ENCODE data around the gene IQCC. TPM values are rescaled to one million over a fixed set of nuclear protein-coding genes. Genes with fewer than 3 reads are reported as not detected.

The IQCC gene
- polyA plus RNA-seq, 1 donor from 2014 or later: 7.5 TPM

GRCh38 chr1:32257227-32257508, 51.7 kb downstream of the IQCC start:
- no peak overlapping the region for H3K27ac ChIP-seq (ENCODE audit: low read length)
- no peak overlapping the region for H2AFZ ChIP-seq (ENCODE audit: low read depth, low read length)
- no peaks in the 10 kb centered on the region for H3K36me3 ChIP-seq (ENCODE audit: insufficient read depth, low read length)
- H3K4me2 ChIP-seq (ENCODE audit: low read length): no peak overlapping the region
- H3K79me2 ChIP-seq (replicated peaks; ENCODE audit: insufficient read depth, low read length): no peaks in the 10 kb centered on the region
- H3K9me2 ChIP-seq (ENCODE audit: insufficient read depth, low read length): no peaks in the 10 kb centered on the region
- no peaks in the 10 kb centered on the region for H3K27me3 ChIP-seq (ENCODE audit: insufficient read depth, low read depth, low read length)
- H3F3A ChIP-seq (ENCODE audit: insufficient read depth, low read length, poor library complexity, severe bottlenecking): no peaks in the 10 kb centered on the region
- TF ChIP-seq, protein P1, sequence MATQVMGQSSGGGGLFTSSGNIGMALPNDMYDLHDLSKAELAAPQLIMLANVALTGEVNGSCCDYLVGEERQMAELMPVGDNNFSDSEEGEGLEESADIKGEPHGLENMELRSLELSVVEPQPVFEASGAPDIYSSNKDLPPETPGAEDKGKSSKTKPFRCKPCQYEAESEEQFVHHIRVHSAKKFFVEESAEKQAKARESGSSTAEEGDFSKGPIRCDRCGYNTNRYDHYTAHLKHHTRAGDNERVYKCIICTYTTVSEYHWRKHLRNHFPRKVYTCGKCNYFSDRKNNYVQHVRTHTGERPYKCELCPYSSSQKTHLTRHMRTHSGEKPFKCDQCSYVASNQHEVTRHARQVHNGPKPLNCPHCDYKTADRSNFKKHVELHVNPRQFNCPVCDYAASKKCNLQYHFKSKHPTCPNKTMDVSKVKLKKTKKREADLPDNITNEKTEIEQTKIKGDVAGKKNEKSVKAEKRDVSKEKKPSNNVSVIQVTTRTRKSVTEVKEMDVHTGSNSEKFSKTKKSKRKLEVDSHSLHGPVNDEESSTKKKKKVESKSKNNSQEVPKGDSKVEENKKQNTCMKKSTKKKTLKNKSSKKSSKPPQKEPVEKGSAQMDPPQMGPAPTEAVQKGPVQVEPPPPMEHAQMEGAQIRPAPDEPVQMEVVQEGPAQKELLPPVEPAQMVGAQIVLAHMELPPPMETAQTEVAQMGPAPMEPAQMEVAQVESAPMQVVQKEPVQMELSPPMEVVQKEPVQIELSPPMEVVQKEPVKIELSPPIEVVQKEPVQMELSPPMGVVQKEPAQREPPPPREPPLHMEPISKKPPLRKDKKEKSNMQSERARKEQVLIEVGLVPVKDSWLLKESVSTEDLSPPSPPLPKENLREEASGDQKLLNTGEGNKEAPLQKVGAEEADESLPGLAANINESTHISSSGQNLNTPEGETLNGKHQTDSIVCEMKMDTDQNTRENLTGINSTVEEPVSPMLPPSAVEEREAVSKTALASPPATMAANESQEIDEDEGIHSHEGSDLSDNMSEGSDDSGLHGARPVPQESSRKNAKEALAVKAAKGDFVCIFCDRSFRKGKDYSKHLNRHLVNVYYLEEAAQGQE (IDR thresholded peaks at IDR 0.05; ENCODE audit: borderline replicate concordance): no peak
- TF ChIP-seq EP300 (conservative IDR thresholded peaks at IDR 0.05; ENCODE audit: poor library complexity, severe bottlenecking) (no peak), MXI1 (conservative IDR thresholded peaks at IDR 0.05; ENCODE audit: poor library complexity, severe bottlenecking) (no peak), CTCF (IDR thresholded peaks at IDR 0.05; ENCODE audit: poor library complexity, severe bottlenecking) (no peak), SMC3 (conservative IDR thresholded peaks at IDR 0.05; ENCODE audit: poor library complexity) (no peak), POLR2AphosphoS5 (IDR thresholded peaks at IDR 0.05) (no peak), RAD21 (conservative IDR thresholded peaks at IDR 0.05) (no peak), TAF1 (IDR thresholded peaks at IDR 0.05; ENCODE audit: low read depth) (no peak), EZH2 (IDR thresholded peaks at IDR 0.05; ENCODE audit: borderline replicate concordance, insufficient read depth, low read length, poor library complexity, severe bottlenecking) (no peak)
- H3K9ac ChIP-seq (ENCODE audit: low read length): no peak overlapping the region
- H3K4me3 ChIP-seq (ENCODE audit: low read length): no peak overlapping the region
- no peaks in the 10 kb centered on the region for H3K9me3 ChIP-seq (ENCODE audit: low read length)
- H4K20me1 ChIP-seq (ENCODE audit: insufficient read depth): no peaks in the 10 kb centered on the region

Other genes with a start within 250 kb of the IQCC start
- gene KHDRBS1, start 191.8 kb upstream of the IQCC start, polyA plus RNA-seq: 210 and 214 TPM in 2 replicates
- gene TMEM39B, start 132.7 kb upstream of the IQCC start, polyA plus RNA-seq: 18.1 and 21.1 TPM in 2 replicates
- 15.7 and 17.3 TPM in 2 replicates for gene KPNA6, start 97.6 kb upstream of the IQCC start, polyA plus RNA-seq
- 34.5 and 39.0 TPM in 2 replicates for gene TXLNA, start 26.0 kb upstream of the IQCC start, polyA plus RNA-seq
- 176 and 186 TPM in 2 replicates for gene CCDC28B, start 5.1 kb upstream of the IQCC start, polyA plus RNA-seq
- gene DCDC2B, start 3.4 kb downstream of the IQCC start, polyA plus RNA-seq: not detected in 2 replicates
- gene TMEM234, start 16.7 kb downstream of the IQCC start, polyA plus RNA-seq: 24.4 and 30.2 TPM in 2 replicates
- 158 and 174 TPM in 2 replicates for gene EIF3I, start 16.7 kb downstream of the IQCC start, polyA plus RNA-seq
- not detected in 2 replicates for gene FAM167B, start 41.6 kb downstream of the IQCC start, polyA plus RNA-seq
- not detected in 2 replicates for gene LCK, start 45.6 kb downstream of the IQCC start, polyA plus RNA-seq
- 60.8 and 68.6 TPM in 2 replicates for gene HDAC1, start 86.4 kb downstream of the IQCC start, polyA plus RNA-seq
- gene MARCKSL1, start 130.6 kb downstream of the IQCC start, polyA plus RNA-seq: 694 and 739 TPM in 2 replicates
- 6.1 and 11.7 TPM in 2 replicates for gene FAM229A, start 156.8 kb downstream of the IQCC start, polyA plus RNA-seq
- gene TSSK3, start 156.9 kb downstream of the IQCC start, polyA plus RNA-seq: not detected in 2 replicates
- 158 and 189 TPM in 2 replicates for gene BSDC1, start 188.8 kb downstream of the IQCC start, polyA plus RNA-seq